IMR-90 (cell line): ENCODE measurements around the gene UCP3. TPM values are rescaled to one million over a fixed set of nuclear protein-coding genes. Genes with fewer than 3 reads are reported as not detected.

Experiments used
- ATAC-seq: fragments of 200-7000 bp; cut with Tn5 transposase; 2 replicates; pipeline ENCODE4 v1.9.1; 2020; ENCODE audit warnings: low read depth, mild to moderate bottlenecking, moderate library complexity
- Bru-seq: library from RNA; stranded (reverse); fragments of 400-500 nt; gene quantifications from one replicate; lab custom pipeline; 2021; lab: Mats Ljungman, UMichigan
- BruChase-seq, 2 experiments: library from RNA; stranded (reverse); fragments of 400-500 nt; gene quantifications; one replicate each; lab custom pipeline; 2021; lab: Mats Ljungman, UMichigan
- BruUV-seq: library from RNA; stranded (reverse); fragments of 400-500 nt; replicated peaks from 2 replicates; lab custom pipeline; 2021; lab: Mats Ljungman, UMichigan
- CTCF ChIA-PET: fragments of 300-600 bp; formaldehyde crosslinking; extraction: SDS; loops from one replicate; lab custom pipeline; 2021; ENCODE audit warnings: antibody characterized with exemption; lab: Yijun Ruan, JAX
- POLR2A ChIA-PET: fragments of 300-600 bp; sonication (Branson Sonifier 250); formaldehyde crosslinking; loops from one replicate; lab custom pipeline; 2022; ENCODE audit warnings: antibody characterized with exemption; ENCODE audit not compliant: unreplicated experiment; lab: Charles Lee
- DNase-seq: peaks from one replicate; pipeline ENCODE4 v3.0.0; 2013
- H2AFZ ChIP-seq: replicated peaks from 2 replicates; pipeline ENCODE3; 2013; ENCODE audit warnings: low read length, mild to moderate bottlenecking; ENCODE audit not compliant: poor library complexity
- H2AK5ac ChIP-seq: 2 replicates; pipeline ENCODE4 v1.6.1; 2013; ENCODE audit warnings: low read depth, low read length, inconsistent platforms
- H2AK9ac ChIP-seq: replicated peaks from 2 replicates; pipeline ENCODE3; 2013; ENCODE audit warnings: mild to moderate bottlenecking, low read depth, low read length, moderate library complexity; ENCODE audit not compliant: poor library complexity
- H2BK120ac ChIP-seq: 2 replicates; pipeline ENCODE4 v1.6.1; 2013; ENCODE audit warnings: low read depth, low read length, inconsistent platforms
- H2BK15ac ChIP-seq: 3 replicates; pipeline ENCODE4 v1.6.1; 2013; ENCODE audit warnings: low read depth, low read length, inconsistent platforms
- H2BK20ac ChIP-seq: 2 replicates; pipeline ENCODE4 v1.6.1; 2013; ENCODE audit warnings: low read depth, mild to moderate bottlenecking, inconsistent platforms, low read length, moderate library complexity
- H2BK5ac ChIP-seq: 2 replicates; pipeline ENCODE4 v1.6.1; 2013; ENCODE audit warnings: mild to moderate bottlenecking, low read depth, low read length, inconsistent platforms; ENCODE audit not compliant: poor library complexity, severe bottlenecking
- H3K14ac ChIP-seq: replicated peaks from 2 replicates; pipeline ENCODE4 v1.6.1; 2013; ENCODE audit warnings: low read depth, low read length, inconsistent platforms
- H3K18ac ChIP-seq: 2 replicates; pipeline ENCODE4 v1.6.1; 2013; ENCODE audit warnings: low read depth, low read length, control low read depth
- H3K23ac ChIP-seq: 2 replicates; pipeline ENCODE4 v1.6.1; 2013; ENCODE audit warnings: low read depth, low read length, inconsistent platforms
- H3K27ac ChIP-seq: 2 replicates; pipeline ENCODE4 v1.5.1; 2013; ENCODE audit warnings: mild to moderate bottlenecking, control low read depth, low read length; ENCODE audit not compliant: insufficient read depth
- H3K27me3 ChIP-seq: 2 replicates; pipeline ENCODE4 v1.6.1; 2013; ENCODE audit warnings: low read length; ENCODE audit not compliant: control insufficient read depth, insufficient read depth
- H3K36me3 ChIP-seq: 2 replicates; pipeline ENCODE4 v1.6.1; 2013; ENCODE audit warnings: low read length, mixed read lengths; ENCODE audit not compliant: control insufficient read depth, insufficient read depth
- H3K4ac ChIP-seq: 2 replicates; pipeline ENCODE4 v1.6.1; 2013; ENCODE audit warnings: low read depth, low read length, inconsistent platforms
- H3K4me1 ChIP-seq: 2 replicates; pipeline ENCODE4 v1.6.1; 2013; ENCODE audit warnings: low read length, mixed read lengths; ENCODE audit not compliant: control insufficient read depth, insufficient read depth
- H3K4me2 ChIP-seq: 2 replicates; pipeline ENCODE4 v1.6.1; 2013; ENCODE audit warnings: low read depth, mild to moderate bottlenecking, control low read depth, low read length, moderate library complexity
- H3K4me3 ChIP-seq: 2 replicates; pipeline ENCODE4 v1.5.1; 2013; ENCODE audit warnings: low read depth, mild to moderate bottlenecking, control low read depth, low read length, moderate library complexity; ENCODE audit not compliant: insufficient read depth
- H3K56ac ChIP-seq: 2 replicates; pipeline ENCODE4 v1.6.1; 2013; ENCODE audit warnings: low read length, inconsistent platforms; ENCODE audit not compliant: insufficient read depth; ENCODE audit errors: extremely low read depth
- H3K79me1 ChIP-seq, 2 experiments: 2 replicates each; pipeline ENCODE4 v1.6.1; 2013; ENCODE audit warnings: low read length in 2 of 2, inconsistent platforms in 1 of 2, low read depth in 1 of 2
- H3K9ac ChIP-seq: 2 replicates; pipeline ENCODE4 v1.6.1; 2013; ENCODE audit warnings: low read depth, low read length, control low read depth
- H3K9me1 ChIP-seq: 2 replicates; pipeline ENCODE4 v1.6.1; 2013; ENCODE audit warnings: low read length, inconsistent platforms; ENCODE audit not compliant: insufficient read depth
- H3K9me3 ChIP-seq: 2 replicates; pipeline ENCODE4 v1.6.1; 2013; ENCODE audit warnings: low read length; ENCODE audit not compliant: control insufficient read depth, insufficient read depth
- H4K20me1 ChIP-seq: 2 replicates; pipeline ENCODE4 v1.6.1; 2013; ENCODE audit warnings: low read length, inconsistent platforms; ENCODE audit not compliant: insufficient read depth
- H4K5ac ChIP-seq: 2 replicates; pipeline ENCODE4 v1.6.1; 2013; ENCODE audit warnings: mild to moderate bottlenecking, low read depth, low read length, control low read depth
- H4K8ac ChIP-seq, 2 experiments: 2 replicates each; pipeline ENCODE4 v1.6.1; 2013; ENCODE audit warnings: low read depth in 2 of 2, low read length in 2 of 2, control low read depth in 1 of 2, inconsistent platforms in 1 of 2
- H4K91ac ChIP-seq: 2 replicates; pipeline ENCODE4 v1.6.1; 2013; ENCODE audit warnings: low read depth, low read length, inconsistent platforms; ENCODE audit not compliant: insufficient read depth
- USF2 ChIP-seq: fragments of 150-350 bp; IDR thresholded peaks from 2 replicates; pipeline ENCODE4 v1.6.1; 2017; ENCODE audit warnings: mild to moderate bottlenecking, antibody characterized with exemption, low read length, low read depth
- WGBS, 2 experiments: methylation state at CpG; one replicate each; pipeline versions ENCODE4 v1.1.5 to v1.1.7; 2013; ENCODE audit warnings: missing lambda C conversion rate in 2 of 2; ENCODE audit not compliant: insufficient read length in 1 of 2; ENCODE audit errors: extremely low coverage in 2 of 2; 5-methylcytosine and 5-hydroxymethylcytosine counted together
- dilution Hi-C: fragments of 300-500 bp; cut with HindIII; formaldehyde crosslinking; loops from one replicate; pipeline ENCODE4 v1.14.3; 2018; ENCODE audit warnings: low sequenced_read_pairs; ENCODE audit not compliant: unreplicated experiment
- in situ Hi-C: fragments of 300-500 bp; cut with MboI; formaldehyde crosslinking; loops from 3 replicates; pipeline ENCODE4 v1.14.3; 2019; ENCODE audit warnings: low sequenced_read_pairs, inconsistent platforms, mixed read lengths
- intact Hi-C: fragments of 100-400 bp; cut with micrococcal nuclease; formaldehyde crosslinking; loops from 2 replicates; pipeline ENCODE4 v1.10.0; 2022
- long read RNA-seq: library from polyadenylated mRNA; unstranded; transcript quantifications from one replicate; pipeline ENCODE4 v2.0.0, GENCODE V29; 2021; ENCODE audit not compliant: unreplicated experiment
- polyA plus RNA-seq, 3 experiments: library from polyadenylated mRNA; depleted of rRNA; stranded (reverse); fragments of >200 nt; gene quantifications; 2 replicates each; pipeline ENCODE4 v1.2.3, GENCODE V29; 2012; ENCODE audit warnings: low replicate concordance in 1 of 3
- total RNA-seq: library from RNA; depleted of rRNA; stranded (reverse); fragments of >200 nt; gene quantifications from 2 replicates; pipeline ENCODE4 v1.2.3, GENCODE V29; 2012; rRNA removed

The UCP3 gene, protein sequence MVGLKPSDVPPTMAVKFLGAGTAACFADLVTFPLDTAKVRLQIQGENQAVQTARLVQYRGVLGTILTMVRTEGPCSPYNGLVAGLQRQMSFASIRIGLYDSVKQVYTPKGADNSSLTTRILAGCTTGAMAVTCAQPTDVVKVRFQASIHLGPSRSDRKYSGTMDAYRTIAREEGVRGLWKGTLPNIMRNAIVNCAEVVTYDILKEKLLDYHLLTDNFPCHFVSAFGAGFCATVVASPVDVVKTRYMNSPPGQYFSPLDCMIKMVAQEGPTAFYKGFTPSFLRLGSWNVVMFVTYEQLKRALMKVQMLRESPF
- total RNA-seq, result under 0.01 TPM in 2 replicates
- polyA plus RNA-seq (2012; rRNA removed), result 0.80 TPM in 2 replicates
- polyA plus RNA-seq (2012; cell fraction: cytosol; rRNA removed), result 0.05 and 0.24 TPM in 2 replicates
- 5.7 and 10.3 TPM in 2 replicates for polyA plus RNA-seq (2012; cell fraction: nucleus; rRNA removed; ENCODE audit: low replicate concordance)
- Bru-seq, nascent RNA, result percentile 43 among the genes with signal in this experiment
- BruChase-seq, experiment 1, labeled RNA remaining after a 6-hour chase, result percentile 46 among the genes with signal in this experiment
- percentile 45 among the genes with signal in this experiment for BruChase-seq, experiment 2, labeled RNA remaining after a 2-hour chase
- long read RNA-seq, result 0 reads

DNA sequence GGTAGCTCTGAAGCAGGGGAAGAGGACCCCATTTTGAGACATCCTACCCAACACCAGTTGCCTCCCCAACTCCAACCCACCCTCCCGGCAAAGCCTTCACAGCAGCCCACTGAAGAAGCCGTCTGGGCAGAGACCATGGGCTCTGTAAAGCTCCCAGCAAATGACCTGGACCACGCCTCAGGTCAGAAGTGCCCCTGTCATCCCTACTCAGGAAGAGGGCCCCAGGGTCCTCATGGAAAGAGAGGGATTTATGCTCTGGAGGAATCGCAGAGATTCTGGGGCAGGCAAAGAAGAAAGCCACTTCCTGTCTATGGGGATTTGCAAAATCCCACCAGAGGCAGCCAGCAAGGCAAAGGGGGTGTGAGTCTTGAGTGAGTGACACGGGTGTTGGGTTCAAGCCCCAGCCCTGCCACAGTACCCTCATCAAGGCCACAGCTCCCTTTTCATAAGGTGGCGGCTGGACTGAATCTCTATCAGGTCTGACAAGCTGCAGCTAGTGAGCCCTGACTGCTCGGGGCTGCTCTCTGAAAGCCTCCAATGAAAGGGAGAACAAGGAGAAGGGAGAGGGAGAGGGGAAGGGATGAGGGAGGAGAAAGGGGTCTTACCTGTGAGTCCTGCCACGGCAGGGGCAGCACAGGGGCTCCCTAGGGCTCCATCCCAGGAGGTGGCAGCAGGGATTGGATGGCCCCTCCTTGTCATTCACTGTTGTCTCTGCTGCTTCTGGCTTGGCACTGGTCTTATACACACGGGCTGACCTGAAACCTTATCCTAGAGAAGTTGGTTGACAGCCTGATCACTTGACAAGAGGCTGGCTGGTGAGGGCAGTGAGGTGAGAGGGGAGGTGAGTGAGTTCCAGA, at the start of gene UCP3:
TSS of gene UCP3 (minus strand) at position 713 of the 857 bp plus-strand sequence. CDS start 2,043 bp downstream, outside the sequence.
- in situ Hi-C loops (no loop called here), dilution Hi-C loops (no loop called here), intact Hi-C loops (no loop called here)
- no CpG with 5 or more reads among the region's 9 CpGs for WGBS, 2 experiments
- Histone ChIP-seq H3K79me1 (no peaks in the 10 kb centered on the region), H3K14ac (no peak within 1 kb of the TSS), H2BK15ac (no peak within 1 kb of the TSS), H3K18ac (no peak within 1 kb of the TSS), H3K4me1 (no peaks in the 10 kb centered on the region; the same call in 1 of the 2 replicates), H3K56ac (no peak within 1 kb of the TSS), H2AK9ac (no peak within 1 kb of the TSS), H4K8ac (no peak within 1 kb of the TSS), H2BK20ac (no peak within 1 kb of the TSS), H3K4me2 (no peak within 1 kb of the TSS), H4K5ac (no peak within 1 kb of the TSS), H3K36me3 (peaks cover 3% of the 10 kb centered on the region), H2AK5ac (no peak within 1 kb of the TSS), H3K27me3 (no peaks in the 10 kb centered on the region), H3K9ac (no peak within 1 kb of the TSS), H3K23ac (no peak within 1 kb of the TSS), H2AFZ (peak within 1 kb of the TSS; percentile 27), H3K27ac (no peak within 1 kb of the TSS), H4K91ac (no peak within 1 kb of the TSS), H2BK120ac (no peak within 1 kb of the TSS), H3K4me3 (no peak within 1 kb of the TSS), H3K9me3 (no peaks in the 10 kb centered on the region), H3K4ac (no peak within 1 kb of the TSS), H3K9me1 (0 out of 2 replicates have a peak, but pooled peaks cover 5% of the 10 kb centered on the region), H4K20me1 (no peaks in the 10 kb centered on the region; the same call in 1 of the 2 replicates), H2BK5ac (no peak within 1 kb of the TSS)
- no peak for TF ChIP-seq USF2
- POLR2A ChIA-PET, result interaction anchor here (1.2 kb wide), 1 partner anchor 9 kb away, joined by 3 read pairs; no protein-coding TSS in a partner anchor
- CTCF ChIA-PET, result no interaction called here
- DNase-seq (no peak), ATAC-seq (no peak)
- BruUV-seq, result no TSS peak
